GM23248 (cell line): Measurements from ENCODE around the gene LLGL1.

Source experiments
- EZH2 ChIP-seq: fragments of 200-600 bp; sonication (generic); IDR thresholded peaks from 2 replicates; pipeline ENCODE4 v1.6.1; 2018; ENCODE audit warnings: antibody characterized with exemption, mild to moderate bottlenecking; ENCODE audit not compliant: insufficient read depth, poor library complexity, severe bottlenecking
- EZH2phosphoT487 ChIP-seq: fragments of 200-600 bp; sonication (generic); IDR thresholded peaks from 2 replicates; pipeline ENCODE4 v1.6.1; 2018; ENCODE audit warnings: antibody characterized with exemption, moderate library complexity, mild to moderate bottlenecking, low read depth; ENCODE audit not compliant: insufficient read depth

GRCh38 chr17:18225642-18226283 lies 328 bp downstream of the LLGL1 start:
- no peak for TF ChIP-seq EZH2
- TF ChIP-seq EZH2phosphoT487 = no peak
